ENCODE results near the gene FKBP14.
"Not testable (repeated sequence)": the region's sequence is repeated elsewhere in the genome, so short reads cannot be mapped to it uniquely, and the experiment has no call there.

FKBP14 gene

GRCh38 chr7:29989257-29989995 is 37.1 kb downstream of the FKBP14 start, which contains the start of gene SCRN1:
Gene SCRN1 (minus strand): TSS chr7:29989801. CDS start chr7:29969067, 20,734 bp downstream.
- no peak for DNase-seq

GRCh38 chr7:29988424-29989256 is 37.9 kb downstream of the FKBP14 start:
- peak; percentile 69 for DNase-seq

- peak; percentile 67 for DNase-seq
These were observed 38.6 kb downstream of the FKBP14 start for GRCh38 chr7:29987811-29988317.

- DNase-seq: no peak
These were observed 39.4 kb downstream of the FKBP14 start for GRCh38 chr7:29987083-29987482.

GRCh38 chr7:29980151-29980550 is 46.4 kb downstream of the FKBP14 start:
- DNase-seq: no peak

- no peak for DNase-seq
These were observed 48.4 kb downstream of the FKBP14 start for GRCh38 chr7:29977886-29978651.

- no peak for DNase-seq
These were observed 49.7 kb downstream of the FKBP14 start for GRCh38 chr7:29976673-29977415.

- no peak for DNase-seq
These were observed 50.2 kb downstream of the FKBP14 start for GRCh38 chr7:29976266-29976665.

GRCh38 chr7:29975561-29975960 is 50.9 kb downstream of the FKBP14 start:
- DNase-seq: no peak

- no peak for DNase-seq
These were observed 52.2 kb downstream of the FKBP14 start for GRCh38 chr7:29974286-29974685.

GRCh38 chr7:29972315-29972669 is 54.2 kb downstream of the FKBP14 start:
- no peak for DNase-seq

- no peak for DNase-seq
These were observed 54.8 kb downstream of the FKBP14 start for GRCh38 chr7:29971566-29972314.

GRCh38 chr7:29970158-29970557 is 56.3 kb downstream of the FKBP14 start:
- DNase-seq: no peak

- DNase-seq: no peak
These were observed 56.8 kb downstream of the FKBP14 start for GRCh38 chr7:29969738-29970137.

- no peak for DNase-seq
These were observed 57.7 kb downstream of the FKBP14 start for GRCh38 chr7:29968683-29969395.

GRCh38 chr7:29965030-29965429 is 61.5 kb downstream of the FKBP14 start:
- DNase-seq: no peak

- no peak for DNase-seq
These were observed 64.5 kb downstream of the FKBP14 start for GRCh38 chr7:29962035-29962434.

GRCh38 chr7:29961611-29962010 is 64.9 kb downstream of the FKBP14 start:
- not testable (repeated sequence) for DNase-seq

Data from DMS153 (cell line).